Measurements from ENCODE around the gene TXNL4B.

The TXNL4B gene

GRCh38 chr16:72093448-72094265 is at the start of gene TXNL4B, which contains the start of gene DHX38:
Gene TXNL4B (minus strand): TSS chr16:72093620. CDS start chr16:72090749, 2,871 bp downstream.
Gene DHX38 (plus strand): TSS chr16:72093847. CDS start chr16:72096158, 2,311 bp downstream.
- DNase-seq = peak; percentile 90

- no peak for DNase-seq
These were observed 49.1 kb upstream of the TXNL4B start for GRCh38 chr16:72142476-72142875.

GRCh38 chr16:72139908-72140307 is 46.5 kb upstream of the TXNL4B start:
- DNase-seq = no peak

GRCh38 chr16:72138064-72138572 is 44.7 kb upstream of the TXNL4B start:
- DNase-seq = no peak

- no peak for DNase-seq
These were observed 44.1 kb upstream of the TXNL4B start for GRCh38 chr16:72137380-72138063.

- no peak for DNase-seq
These were observed 41.1 kb upstream of the TXNL4B start for GRCh38 chr16:72134507-72134906.

- DNase-seq = no peak
These were observed 39.3 kb upstream of the TXNL4B start for GRCh38 chr16:72132726-72133125.

GRCh38 chr16:72131036-72131435 is 37.6 kb upstream of the TXNL4B start:
- DNase-seq = no peak

- DNase-seq = no peak
These were observed 36.7 kb upstream of the TXNL4B start for GRCh38 chr16:72129976-72130656.

- DNase-seq = no peak
These were observed 35.3 kb upstream of the TXNL4B start for GRCh38 chr16:72128701-72129100.

- no peak for DNase-seq
These were observed 33.0 kb upstream of the TXNL4B start for GRCh38 chr16:72126429-72126765.

- no peak for DNase-seq
These were observed 32.4 kb upstream of the TXNL4B start for GRCh38 chr16:72125635-72126428.

GRCh38 chr16:72124761-72125634 is 31.6 kb upstream of the TXNL4B start:
- peak; percentile 62 for DNase-seq

GRCh38 chr16:72124148-72124547 is 30.7 kb upstream of the TXNL4B start:
- no peak for DNase-seq

- no peak for DNase-seq
These were observed 30.0 kb upstream of the TXNL4B start for GRCh38 chr16:72123426-72123825.

- DNase-seq = no peak
These were observed 29.5 kb upstream of the TXNL4B start for GRCh38 chr16:72122916-72123315.

GRCh38 chr16:72122308-72122707 is 28.9 kb upstream of the TXNL4B start:
- DNase-seq = no peak

- DNase-seq = no peak
These were observed 26.6 kb upstream of the TXNL4B start for GRCh38 chr16:72120026-72120425.

GRCh38 chr16:72113616-72113945 is 20.2 kb upstream of the TXNL4B start:
- DNase-seq = no peak

GRCh38 chr16:72112906-72113615 is 19.6 kb upstream of the TXNL4B start:
- no peak for DNase-seq

GRCh38 chr16:72112452-72112792 is 19.0 kb upstream of the TXNL4B start:
- DNase-seq = no peak
